Activated CD4-positive, alpha-beta T cell treated with anti-CD3 and anti-CD28 coated beads, Interleukin-10, Interleukin-2, amounts not matched to agents 100 ng/mL and 50 ng/mL, durations not matched to agents 16 hours and 8 hours (primary cell): ENCODE measurements around the gene CHID1.

Experiments used
- DNase-seq: peaks from one replicate; pipeline ENCODE4 v3.0.0-alpha.2; 2020

The CHID1 gene

DNA sequence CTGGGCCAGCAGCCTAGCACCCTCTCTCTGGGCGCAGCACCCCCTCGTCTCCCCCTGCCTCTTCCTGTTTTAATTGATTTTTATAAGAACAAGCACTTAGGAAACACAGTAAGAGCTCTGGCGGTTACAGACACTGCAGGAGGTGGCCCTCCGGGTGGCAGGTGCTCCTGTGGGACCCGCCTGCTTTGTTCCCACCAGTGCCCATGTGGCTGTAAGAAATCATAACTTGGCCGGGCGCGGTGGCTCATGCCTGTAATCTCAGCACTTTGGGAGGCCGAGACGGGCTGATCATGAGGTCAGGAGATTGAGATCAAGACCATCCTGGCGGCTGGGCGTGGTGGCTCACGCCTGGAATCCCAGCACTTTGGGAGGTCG is 49.5 kb downstream of the CHID1 start:
- DNase-seq, result no peak

GRCh38 chr11:860234-861104 is 50.1 kb downstream of the CHID1 start:
- no peak for DNase-seq

DNA sequence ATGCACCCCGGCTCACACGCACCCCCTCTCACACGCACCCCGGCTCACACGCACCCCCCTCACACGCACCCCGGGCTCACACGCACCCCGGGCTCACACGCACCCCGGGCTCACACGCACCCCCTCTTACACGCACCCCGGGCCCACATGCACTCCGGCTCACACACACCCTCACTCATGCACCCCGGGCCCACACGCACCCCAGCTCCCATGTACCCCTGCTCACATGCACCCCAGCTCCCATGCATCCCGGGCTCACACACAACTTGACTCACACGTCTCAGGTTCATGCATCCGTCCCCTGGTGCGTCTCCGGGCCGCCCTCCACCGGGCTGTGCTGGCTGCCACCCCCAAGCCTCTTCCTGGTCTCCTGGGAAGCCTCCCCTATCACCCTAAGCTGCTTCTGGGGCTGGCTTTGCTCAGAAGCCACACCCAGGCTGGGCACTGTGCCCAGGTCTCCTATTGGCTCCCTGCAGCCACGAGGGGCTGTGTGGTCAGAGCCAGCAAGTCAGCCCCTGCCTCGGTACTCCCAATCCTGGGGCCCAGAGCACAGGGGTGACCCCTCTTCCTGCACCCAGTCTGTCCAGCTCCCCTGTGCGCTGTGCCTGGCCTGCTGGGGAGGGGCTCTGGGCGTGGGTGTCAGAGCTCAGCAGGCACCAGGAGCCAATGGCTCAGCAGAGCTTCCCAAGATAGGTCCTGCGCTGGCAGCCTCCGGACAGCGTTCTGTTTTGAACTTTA is 51.0 kb downstream of the CHID1 start:
- no peak for DNase-seq

GRCh38 chr11:858762-859339 is 51.8 kb downstream of the CHID1 start:
- no peak for DNase-seq

DNA sequence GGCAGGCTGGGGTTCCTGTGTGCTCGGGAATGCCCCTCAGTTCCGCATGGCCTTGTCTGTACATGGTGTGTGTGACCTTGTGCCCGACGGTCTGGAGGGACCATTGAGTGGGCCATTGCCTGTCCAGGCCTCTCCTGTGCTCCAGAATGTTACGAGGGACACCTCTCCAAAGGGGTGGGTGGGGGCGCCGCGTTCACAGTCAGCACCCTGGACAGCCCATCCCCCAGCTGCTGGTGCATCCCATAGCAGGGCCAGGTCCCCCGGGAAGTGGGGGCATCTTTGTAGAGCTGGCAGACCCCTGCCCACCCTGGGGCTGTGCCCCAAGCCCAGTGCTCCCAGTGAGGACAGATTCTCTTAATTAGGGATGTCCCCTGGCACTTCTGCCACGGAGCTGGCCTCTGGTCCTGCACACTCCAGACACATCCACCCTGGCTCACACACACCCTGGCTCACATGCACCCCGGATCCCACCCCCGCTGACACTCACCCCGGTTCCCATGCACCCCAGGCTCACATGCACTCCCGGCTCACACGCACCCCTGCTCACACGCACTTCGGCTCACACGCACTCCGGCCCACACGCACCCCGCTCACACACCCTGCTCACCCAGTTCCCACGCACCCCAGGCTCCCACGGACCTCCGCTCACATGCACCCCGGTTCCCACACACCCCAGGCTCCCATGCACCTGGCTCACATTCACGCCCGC is 52.4 kb downstream of the CHID1 start:
- no peak for DNase-seq

DNA sequence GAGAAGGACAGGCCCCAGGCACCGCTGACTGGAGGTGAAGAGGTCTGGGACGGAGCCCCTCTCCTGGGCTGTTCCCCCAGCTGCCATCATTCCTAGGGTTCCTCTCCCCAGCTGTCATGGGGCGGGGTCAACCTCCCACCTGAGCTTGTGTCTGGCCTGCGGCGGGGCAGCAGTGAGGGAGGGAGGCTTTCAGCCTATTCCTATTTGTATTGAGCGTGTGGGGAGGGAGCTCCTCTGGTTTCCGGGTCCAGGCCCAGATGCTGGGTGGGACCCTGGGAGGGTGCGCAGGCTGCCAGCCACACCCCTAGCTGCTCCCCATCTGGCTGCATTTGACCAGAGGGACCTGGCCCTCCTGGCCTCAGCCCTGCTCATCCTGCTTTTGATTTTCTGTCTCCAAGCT is 54.2 kb downstream of the CHID1 start:
- DNase-seq, result no peak

DNA sequence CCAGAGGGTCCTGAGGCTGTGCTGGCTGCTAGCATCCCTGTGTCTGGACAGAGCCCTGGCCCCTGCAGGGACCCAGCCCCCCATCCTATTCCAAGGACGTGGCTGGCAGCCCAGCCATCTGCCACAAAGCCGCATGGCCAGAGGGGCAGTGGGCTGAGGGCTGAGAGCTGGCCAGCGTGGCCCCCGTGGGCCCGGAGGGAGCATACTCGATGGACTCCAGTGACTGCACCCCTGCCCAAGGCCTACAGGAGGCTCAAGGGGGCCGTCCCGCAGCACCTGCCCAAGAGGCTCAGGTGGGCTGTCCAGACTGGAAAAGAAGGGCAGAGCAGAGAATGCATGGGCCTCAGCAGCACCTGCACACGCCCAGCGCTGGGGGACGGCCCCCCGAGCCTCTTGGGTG is 54.8 kb downstream of the CHID1 start:
- no peak for DNase-seq

DNA sequence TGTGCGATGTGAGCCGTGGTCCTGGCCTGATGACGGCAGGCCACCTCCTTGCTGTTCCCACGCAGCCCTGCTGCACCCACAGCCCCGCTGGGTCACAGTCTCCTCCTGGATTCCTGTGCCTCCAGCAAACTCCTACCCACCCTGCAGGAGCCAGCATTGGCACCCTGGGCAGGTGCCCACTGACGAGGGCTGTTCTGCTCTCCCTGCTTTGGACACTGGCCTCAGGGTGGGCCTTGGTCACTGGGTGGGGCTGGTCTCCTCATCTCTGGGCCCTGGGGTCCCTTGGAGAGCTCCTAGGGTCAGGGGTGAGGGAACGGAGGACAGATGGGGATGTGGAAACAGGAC is 55.3 kb downstream of the CHID1 start:
- DNase-seq, result no peak

GRCh38 chr11:854601-855329 is 55.8 kb downstream of the CHID1 start:
- no peak for DNase-seq

DNA sequence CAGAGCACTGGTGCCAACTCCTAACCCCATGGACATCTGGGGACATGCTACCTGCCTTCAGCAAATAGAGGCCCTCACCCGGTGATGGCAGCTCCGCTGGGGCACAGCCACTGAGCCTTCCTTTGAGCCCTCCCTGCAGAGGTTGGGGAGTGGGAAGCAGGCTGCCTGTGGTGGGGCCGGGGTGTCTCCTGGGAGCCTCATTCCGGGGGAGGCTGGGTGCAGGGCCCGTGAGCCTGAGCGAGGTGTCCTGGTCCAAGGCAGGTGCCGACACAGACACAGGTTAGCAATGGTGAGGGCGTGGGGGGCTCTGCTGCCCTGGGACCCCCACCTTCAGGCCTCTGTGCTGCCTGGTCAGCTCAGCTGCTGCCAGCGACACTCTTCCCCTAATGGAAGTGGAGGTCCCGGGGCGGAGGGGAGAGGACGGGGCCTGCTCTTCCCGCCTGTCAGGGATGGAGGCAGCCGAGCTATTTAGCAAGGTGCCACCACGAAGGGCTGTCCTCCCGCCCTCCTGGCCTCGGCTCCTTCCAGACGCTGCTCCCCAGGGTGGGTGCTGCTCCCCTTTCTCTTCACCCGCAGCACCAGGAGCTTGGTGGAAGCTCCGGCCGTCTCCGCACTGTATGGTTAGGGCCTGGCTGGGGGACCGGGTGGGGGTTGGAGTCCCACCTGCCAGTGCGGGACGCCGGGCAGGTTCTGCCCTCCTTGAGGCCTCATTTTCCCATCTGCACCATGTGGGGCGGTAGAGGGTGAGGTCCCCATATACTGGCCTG is 56.7 kb downstream of the CHID1 start:
- DNase-seq, result no peak

DNA sequence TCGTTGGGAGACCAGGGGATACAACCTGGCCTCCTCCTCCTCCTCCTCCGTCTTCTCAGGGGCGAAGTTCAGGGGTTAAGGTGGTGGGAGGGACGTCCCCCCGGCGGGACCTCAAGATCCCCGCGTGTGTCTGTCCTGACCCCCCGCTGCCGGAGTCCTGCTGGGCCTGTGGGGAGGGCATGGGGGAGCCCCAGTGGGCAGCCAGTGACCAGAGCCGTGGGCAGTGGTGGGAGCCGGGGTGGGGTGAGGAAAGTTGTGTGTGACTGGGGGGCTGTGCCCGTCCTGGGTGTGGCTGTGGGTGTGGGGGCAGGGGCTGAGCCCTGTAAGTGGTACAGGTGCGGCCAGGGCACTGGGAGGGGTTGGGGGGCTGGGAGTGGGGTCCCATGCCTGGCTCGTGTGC is 57.8 kb downstream of the CHID1 start:
- DNase-seq, result no peak

GRCh38 chr11:850775-851763 is 59.5 kb downstream of the CHID1 start:
- DNase-seq, result no peak

DNA sequence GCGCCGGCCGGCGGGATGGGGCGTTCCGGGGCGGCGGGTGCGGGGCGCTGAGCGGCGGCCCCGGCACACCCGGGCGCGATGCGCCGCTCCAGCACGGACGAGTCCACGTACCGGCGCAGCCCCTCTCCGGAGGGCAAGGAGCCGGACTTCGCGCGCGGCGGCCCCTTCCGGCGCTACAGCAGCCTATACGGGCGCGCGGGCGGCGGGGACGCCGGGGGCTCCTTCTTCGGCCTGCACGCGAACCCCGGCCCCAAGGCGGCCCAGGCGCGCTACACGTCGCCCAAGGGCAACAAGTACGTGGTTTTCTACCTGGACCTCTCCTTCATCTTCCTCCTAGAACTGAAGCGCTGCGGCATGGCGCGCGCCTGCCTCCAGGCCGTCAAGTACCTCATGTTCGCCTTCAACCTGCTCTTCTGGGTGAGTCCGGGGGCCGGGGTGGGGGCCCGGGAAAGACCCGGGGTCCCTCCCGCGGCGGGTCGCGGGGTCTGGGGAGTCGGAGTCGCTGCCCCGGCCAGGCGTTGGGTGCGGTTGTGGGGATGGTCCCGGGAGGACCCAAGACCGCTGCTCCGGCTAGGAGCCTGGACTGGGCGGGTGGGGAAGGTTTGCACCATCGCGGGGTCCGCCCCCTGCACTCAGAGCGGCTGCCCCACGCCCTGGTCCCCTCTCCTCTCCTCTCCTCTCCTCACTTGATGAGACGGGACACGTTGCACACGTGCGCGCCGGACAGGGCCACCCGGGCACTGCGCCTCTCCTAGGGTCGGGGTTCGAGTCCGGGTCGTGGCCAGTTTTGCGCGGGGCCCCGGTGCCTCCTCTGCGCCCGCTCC is 60.4 kb downstream of the CHID1 start:
- DNase-seq, result no peak

DNA sequence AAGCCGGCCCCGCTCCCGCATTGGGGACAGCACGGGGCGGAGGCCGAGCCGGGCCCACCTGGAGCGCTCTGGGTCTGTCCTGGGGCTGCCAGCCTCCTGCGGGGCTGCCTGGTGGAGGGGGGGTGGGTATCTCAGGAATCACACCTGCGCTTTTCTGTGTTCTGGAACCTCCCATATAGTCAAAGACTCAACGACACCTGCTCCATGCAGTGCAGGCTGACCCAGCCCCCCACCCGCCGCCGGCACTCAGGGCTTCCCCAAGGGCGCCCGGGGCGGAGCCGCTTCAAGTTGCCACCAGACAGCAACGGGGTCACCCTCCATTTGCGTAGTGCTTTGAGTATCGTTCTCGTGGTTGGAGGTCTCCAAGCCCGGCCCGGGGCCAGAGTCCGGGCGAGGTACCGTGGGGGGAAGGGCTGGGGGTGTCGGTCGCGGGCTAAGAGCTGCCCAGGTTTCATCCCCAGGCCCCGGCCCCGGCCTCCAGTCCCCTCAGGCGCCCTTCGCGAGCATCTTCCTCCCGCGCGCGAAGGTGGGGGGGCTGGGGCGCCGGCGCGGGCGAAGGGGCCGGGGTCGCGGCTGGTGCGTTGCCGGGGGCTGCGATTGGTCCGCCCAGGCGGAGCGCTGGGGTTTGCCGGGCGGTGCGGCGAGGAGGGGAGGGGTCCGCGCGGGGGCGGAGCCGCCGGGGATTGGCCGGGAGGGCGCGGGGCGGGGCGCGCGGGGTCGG is 61.3 kb downstream of the CHID1 start:
- no peak for DNase-seq

DNA sequence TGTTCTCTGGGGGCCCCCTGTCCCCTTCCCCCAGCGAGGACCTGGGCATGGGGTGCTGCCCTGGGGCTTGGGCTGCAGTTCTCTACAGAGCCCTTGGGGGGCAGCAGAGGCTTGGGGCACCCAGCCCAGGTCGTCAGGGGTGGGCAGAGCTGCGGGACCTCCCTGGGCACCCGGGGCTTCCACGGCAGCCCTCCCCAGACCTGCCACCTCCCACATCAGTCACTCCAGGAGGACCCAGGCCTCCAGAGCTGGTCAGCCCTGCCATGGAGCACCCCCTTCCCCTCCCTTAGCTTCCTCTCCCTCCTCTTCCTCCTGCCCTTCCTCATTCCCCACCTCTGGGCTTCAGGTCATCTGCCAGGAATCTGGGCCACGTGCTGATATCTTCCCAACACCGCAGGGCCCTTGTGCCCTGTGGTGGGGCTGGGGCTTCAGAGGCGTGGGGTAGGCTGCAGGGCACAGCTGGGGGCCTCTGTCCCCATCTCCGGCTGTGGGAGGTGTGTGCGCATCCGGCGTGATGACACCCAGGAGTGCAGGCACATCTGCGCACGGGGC is 62.2 kb downstream of the CHID1 start:
- peak; percentile 72 for DNase-seq

GRCh38 chr11:847876-848275 is 62.7 kb downstream of the CHID1 start:
- no peak for DNase-seq

DNA sequence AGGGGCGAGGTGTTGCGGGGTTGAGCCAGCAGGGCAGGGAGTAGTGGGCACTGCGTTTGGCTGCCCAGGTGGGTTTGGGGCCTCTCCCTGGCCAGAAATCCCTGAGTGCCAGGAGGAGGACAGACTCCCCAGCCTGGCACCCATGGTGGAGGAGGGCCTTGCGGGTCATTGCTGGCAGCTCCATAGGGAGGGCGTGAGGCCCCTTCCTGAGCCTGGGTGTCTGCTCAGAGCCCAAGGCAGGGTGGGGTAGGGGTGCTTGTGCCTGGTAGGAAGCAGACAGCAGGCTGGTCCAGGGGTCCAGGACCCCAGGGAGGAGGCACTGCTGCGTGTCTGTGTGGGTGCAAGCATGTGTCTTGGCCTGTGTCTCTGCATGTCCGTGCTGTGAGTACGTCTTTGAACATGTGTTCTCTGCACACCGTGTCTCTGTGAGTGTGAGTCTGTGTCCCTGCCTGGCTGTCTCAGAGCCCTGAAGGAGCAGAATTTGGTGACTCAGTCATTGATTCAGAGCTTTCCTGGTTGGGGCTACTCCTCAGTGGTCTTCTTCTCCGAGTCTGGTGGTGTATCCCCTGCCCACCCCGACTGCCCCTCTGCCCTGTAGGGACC is 64.0 kb downstream of the CHID1 start:
- no peak for DNase-seq

DNA sequence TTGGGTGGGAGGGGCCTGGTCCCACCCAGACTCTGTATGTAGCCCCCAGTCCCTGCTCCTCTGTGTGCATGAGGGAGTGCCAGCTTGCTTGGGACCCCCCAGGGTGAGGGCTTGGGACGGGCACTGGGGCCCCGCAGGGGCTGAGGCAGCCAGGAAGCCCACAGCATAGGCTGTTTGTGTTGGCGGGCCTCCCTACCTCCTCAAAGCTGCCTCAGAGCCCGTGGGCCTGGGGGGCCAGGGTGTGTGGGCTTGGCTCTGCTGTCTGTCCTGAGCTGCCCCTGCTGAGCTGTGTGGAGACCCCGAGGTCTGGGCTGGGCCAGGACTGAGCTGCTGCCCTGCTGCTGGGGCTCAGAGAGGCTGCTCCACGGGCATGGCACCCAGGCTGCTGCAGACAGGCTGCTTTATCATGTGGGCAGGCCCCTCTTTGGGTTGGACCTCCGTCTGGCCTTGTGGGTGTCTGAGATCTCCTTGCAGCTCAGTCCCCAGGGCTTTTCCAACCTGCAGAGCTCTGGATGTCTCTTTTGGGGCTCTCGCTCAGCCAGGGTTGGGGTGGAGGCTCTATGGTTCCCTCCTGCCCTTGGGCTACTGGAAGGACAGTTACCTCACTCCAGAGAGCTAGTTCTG is 64.6 kb downstream of the CHID1 start:
- no peak for DNase-seq
